ENCODE measurements around the gene CMSS1. TPM values are rescaled to one million over a fixed set of nuclear protein-coding genes. Genes with fewer than 3 reads are reported as not detected.

Gene CMSS1
- total and polyA plus RNA-seq, 2 of the 13 experiments (the other 11 are each of a cell fraction or from before 2014, with no cell fraction given), result 6.4 to 48.7 TPM

- TF ChIP-seq ZBTB4 (CRISPR knock-in tag; IDR thresholded peaks at IDR 0.05; ENCODE audit: borderline replicate concordance) (no peak), ZNF512B (CRISPR knock-in tag; IDR thresholded peaks at IDR 0.05; ENCODE audit: borderline replicate concordance) (no peak), ZNF768 (CRISPR knock-in tag; IDR thresholded peaks at IDR 0.05) (peak; percentile 73; the same call in 1 of the 2 replicates), HNF4A (CRISPR knock-in tag; IDR thresholded peaks at IDR 0.05) (no peak), CREB1 (IDR thresholded peaks at IDR 0.05) (peak; percentile 87; the same call in 1 of the 2 replicates), CREB1 (CRISPR knock-in tag; IDR thresholded peaks at IDR 0.05) (no peak), ZSCAN21 (CRISPR knock-in tag; IDR thresholded peaks at IDR 0.05; ENCODE audit: borderline replicate concordance) (peak; percentile 92), GMEB1 (CRISPR knock-in tag; IDR thresholded peaks at IDR 0.05; ENCODE audit: borderline replicate concordance) (peak; percentile 71; the same call in 1 of the 2 replicates), YEATS4 (CRISPR knock-in tag; IDR thresholded peaks at IDR 0.05; ENCODE audit: borderline replicate concordance) (peak; percentile 90), MTERF4 (CRISPR knock-in tag; IDR thresholded peaks at IDR 0.05) (no peak; the same call in 1 of the 2 replicates), ZNF17 (CRISPR knock-in tag; IDR thresholded peaks at IDR 0.05) (0 out of 2 replicates have a peak, but pooled peaks have one; percentile 61), FOXO1 (CRISPR knock-in tag; IDR thresholded peaks at IDR 0.05) (peak; percentile 55; the same call in 1 of the 2 replicates), NFATC3 (CRISPR knock-in tag; IDR thresholded peaks at IDR 0.05) (no peak), NFE2 (CRISPR knock-in tag; IDR thresholded peaks at IDR 0.05) (no peak), ZNF670 (CRISPR knock-in tag; IDR thresholded peaks at IDR 0.05; ENCODE audit: borderline replicate concordance) (peak; percentile 44; the same call in 1 of the 2 replicates)
These were observed 58.5 kb downstream of the CMSS1 start (continued) for GRCh38 chr3:99875929-99876841.

Measured in HepG2 (cell line).